ENCODE data around the gene TBC1D8.
"Not testable (repeated sequence)": the region's sequence is repeated elsewhere in the genome, so short reads cannot be mapped to it uniquely, and the experiment has no call there.

The TBC1D8 gene

DNA sequence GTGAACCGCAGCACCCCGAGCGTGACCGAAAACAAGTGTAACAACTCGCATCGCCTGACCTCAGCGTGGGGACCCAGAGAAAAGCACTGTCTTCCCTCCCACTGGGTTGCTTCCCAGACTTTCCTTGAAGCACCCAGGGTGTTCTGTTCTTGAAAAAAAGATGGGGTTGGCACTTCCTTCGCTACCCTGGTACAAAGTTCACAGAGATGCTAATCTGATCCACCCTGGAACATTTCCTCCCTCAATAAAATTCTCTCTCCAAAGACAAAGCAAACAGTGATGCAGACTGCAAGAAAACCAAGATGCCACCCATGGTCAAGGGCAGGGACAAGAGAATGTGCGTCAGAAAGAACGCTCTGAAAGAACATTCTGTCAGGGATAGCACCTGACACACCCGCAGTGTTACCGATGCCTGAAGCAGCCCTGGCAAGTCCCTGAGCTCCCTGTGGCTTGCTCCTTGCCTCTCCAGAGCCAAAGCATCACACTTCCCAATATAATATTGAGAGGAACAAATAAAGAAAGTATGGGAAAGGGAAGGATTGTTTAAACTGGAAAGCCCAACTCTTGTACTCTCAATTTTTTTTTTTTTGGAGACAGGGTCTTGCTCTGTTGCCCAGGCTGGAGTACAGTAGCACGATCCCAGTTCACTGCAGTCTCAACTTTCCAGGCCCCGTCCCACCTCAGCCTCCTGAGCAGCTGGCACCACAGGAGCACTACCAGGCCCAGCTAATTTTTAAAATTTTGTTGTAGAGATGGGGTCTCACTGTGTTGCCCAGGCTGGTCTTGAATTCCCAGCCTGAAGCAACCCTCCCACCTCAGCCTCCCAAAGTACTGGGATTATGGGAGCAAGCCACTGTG, 70.7 kb downstream of the TBC1D8 start:
- in situ Hi-C loops (cut with HindIII; ENCODE audit: low sequenced_read_pairs): no loop called here

DNA sequence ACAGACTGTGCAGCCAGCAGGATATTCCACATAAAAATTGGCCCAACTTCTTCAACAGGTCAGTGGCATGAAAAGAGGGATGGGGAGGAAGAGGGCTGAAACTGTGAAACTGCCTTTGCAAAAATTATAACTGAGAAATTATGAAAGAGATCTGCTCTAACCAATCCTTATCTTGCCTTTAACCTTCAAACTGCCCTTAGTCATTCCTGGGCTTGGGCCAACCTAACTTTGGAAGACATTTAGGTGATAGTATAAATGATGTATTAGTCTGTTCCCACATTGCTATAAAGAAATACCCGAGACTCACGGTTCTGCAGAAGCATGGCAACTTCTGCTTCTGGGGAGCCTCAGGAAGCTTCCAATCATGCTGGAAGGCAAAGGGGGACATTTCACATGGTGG, 74.6 kb downstream of the TBC1D8 start:
- in situ Hi-C loops (cut with HindIII; ENCODE audit: low sequenced_read_pairs): no loop called here

GRCh38 chr2:101064868-101065549, 86.2 kb downstream of the TBC1D8 start:
- in situ Hi-C loops (cut with HindIII; ENCODE audit: low sequenced_read_pairs): loop anchor here (5.0 kb wide), 1 partner anchor 62 kb away; no protein-coding TSS in a partner anchor

DNA sequence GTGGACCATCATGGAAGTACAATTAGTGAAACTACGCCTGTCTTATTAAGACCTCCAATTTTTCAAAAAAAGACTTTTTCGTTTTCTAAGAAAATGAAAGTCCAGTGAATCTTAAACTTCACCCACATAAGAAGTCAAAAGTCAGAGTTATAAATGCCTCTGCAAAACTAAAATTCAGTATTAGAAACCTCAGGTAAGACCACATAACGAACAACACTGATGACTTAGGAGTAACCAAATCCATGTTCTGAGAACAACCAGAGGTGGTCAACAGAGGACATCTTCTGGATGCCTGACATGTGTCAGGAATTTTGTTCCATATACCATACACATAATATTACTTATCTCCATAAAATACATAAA, 86.7 kb downstream of the TBC1D8 start:
- in situ Hi-C loops (cut with HindIII; ENCODE audit: low sequenced_read_pairs): loop anchor here (5.0 kb wide), 1 partner anchor 63 kb away; no protein-coding TSS in a partner anchor

- in situ Hi-C loops (cut with HindIII; ENCODE audit: low sequenced_read_pairs): loop anchor here (5.0 kb wide), 1 partner anchor 63 kb away; no protein-coding TSS in a partner anchor
Observed at GRCh38 chr2:101064125-101064502, 87.1 kb downstream of the TBC1D8 start.

DNA sequence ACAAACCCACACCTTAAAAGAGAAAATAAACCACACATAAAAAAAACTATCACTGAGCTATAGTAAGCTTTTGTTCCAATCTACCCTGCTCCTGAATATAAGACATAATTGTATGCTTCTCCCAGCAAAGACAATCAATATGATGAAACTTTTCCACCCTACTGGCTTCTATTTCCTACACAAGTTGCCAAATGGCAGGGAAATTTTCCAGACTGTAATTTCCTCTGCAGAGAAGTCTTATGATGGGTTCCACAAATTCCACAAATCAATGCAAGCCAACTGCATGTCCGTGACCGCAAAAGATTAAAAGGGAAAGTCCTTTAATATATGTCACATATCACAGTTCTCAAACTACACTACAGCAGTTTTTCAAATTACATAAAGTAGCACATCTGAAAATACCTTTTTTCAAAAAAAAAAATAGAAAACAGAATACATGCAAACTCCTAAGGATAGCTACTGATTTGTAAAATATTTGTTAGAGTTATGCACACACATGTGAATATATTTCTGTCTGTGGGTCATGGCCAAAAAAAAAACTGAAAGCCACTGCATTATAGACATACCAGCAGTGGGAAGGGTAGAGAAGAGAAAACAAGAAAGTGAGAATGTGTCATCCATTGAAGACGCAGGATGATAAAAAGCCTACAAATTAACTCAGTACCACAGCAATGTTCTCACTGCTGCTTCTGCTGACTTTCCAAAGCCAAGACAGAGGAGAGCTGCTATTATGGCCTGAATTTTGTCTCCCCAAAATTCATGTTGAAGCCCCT, 87.6 kb downstream of the TBC1D8 start:
- in situ Hi-C loops (cut with HindIII; ENCODE audit: low sequenced_read_pairs): loop anchor here (5.0 kb wide), 1 partner anchor 64 kb away; no protein-coding TSS in a partner anchor

GRCh38 chr2:101058386-101058785, 92.8 kb downstream of the TBC1D8 start:
- in situ Hi-C loops (cut with HindIII; ENCODE audit: low sequenced_read_pairs): no loop called here

DNA sequence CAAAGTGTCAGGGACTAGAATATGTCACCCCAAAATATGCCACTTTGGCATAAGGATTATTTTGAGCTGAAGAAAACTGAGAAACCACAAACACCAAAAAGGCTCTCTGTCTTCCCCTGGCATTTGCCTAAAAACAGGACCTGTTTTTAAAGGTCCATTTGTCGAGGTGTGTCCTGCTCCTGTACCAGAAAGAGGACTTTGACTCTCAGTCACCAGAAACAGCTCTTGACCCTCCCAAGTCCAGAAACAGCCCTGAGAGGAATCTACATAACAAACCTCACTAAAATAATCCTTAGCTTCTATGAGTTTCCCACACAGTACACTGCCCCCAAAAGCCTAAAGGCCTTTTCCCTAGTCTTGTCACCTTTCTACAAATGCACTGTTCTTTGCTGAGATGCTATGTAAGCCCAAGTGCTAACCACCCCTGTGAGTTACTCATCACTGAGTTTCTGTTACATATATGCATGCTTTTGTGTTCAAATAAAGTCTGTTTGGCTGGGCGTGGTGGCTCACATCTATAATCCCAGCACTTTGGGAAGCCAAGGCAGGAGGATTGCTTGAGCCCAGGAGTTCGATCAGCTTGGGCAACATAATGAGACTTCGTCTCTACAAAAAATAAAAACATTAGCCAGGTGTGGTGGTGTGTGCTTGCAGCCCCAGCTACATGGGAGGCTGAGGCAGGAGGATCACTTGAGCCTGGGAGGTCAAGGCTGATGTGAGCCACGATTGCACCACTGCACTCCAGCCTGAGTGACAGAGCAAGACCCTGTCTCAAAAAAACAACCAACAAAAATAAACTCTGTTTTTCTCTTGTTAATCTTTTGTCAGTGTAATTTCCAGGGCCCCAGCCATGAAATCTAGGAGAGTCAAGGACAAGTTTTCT, 93.9 kb downstream of the TBC1D8 start:
- in situ Hi-C loops (cut with HindIII; ENCODE audit: low sequenced_read_pairs): no loop called here

DNA sequence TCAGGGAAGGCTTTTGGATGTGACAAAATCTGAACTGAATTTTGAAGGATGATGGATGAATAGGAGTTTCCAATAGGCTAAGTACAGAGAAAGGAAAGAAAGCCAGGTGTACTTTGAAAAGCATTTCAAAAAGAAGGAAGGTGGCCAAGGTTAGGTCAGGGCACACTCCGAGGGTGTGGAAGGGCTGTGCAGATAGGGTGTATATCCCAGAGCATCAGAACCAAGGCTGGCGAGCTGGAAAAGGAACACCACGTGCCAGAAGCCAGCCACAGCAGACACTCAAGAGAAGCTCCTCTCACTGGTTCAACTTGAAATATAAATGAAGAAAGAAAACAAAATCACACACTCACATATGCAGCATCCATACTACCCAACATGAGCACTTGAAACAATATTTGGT, 98.1 kb downstream of the TBC1D8 start:
- in situ Hi-C loops (cut with HindIII; ENCODE audit: low sequenced_read_pairs): no loop called here

GRCh38 chr2:101052147-101052546, 99.0 kb downstream of the TBC1D8 start:
- in situ Hi-C loops (cut with HindIII; ENCODE audit: low sequenced_read_pairs): no loop called here

GRCh38 chr2:101050886-101051285, 100.3 kb downstream of the TBC1D8 start:
- in situ Hi-C loops (cut with HindIII; ENCODE audit: low sequenced_read_pairs): not testable (repeated sequence)

GRCh38 chr2:101048756-101049155, 102.4 kb downstream of the TBC1D8 start:
- in situ Hi-C loops (cut with HindIII; ENCODE audit: low sequenced_read_pairs): no loop called here

DNA sequence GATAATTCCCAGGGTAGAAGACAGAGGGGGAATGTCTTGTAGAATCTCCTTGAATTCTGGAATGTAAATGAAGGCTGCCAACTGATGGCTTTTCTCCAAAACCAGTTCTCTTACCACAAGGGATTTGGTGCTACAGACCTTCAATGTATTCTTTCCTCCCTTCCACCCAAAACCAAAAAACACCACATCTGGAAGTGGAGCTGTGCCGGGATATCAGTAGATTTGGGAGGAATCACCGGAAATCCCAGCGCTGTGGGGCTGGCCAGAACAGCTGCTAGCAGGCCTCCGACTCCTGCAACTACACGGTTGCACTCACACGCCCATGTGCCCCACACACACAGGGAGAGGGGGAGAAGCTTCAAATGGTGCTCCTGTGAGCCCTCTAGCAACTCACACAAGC, 103.4 kb downstream of the TBC1D8 start:
- in situ Hi-C loops (cut with HindIII; ENCODE audit: low sequenced_read_pairs): no loop called here

DNA sequence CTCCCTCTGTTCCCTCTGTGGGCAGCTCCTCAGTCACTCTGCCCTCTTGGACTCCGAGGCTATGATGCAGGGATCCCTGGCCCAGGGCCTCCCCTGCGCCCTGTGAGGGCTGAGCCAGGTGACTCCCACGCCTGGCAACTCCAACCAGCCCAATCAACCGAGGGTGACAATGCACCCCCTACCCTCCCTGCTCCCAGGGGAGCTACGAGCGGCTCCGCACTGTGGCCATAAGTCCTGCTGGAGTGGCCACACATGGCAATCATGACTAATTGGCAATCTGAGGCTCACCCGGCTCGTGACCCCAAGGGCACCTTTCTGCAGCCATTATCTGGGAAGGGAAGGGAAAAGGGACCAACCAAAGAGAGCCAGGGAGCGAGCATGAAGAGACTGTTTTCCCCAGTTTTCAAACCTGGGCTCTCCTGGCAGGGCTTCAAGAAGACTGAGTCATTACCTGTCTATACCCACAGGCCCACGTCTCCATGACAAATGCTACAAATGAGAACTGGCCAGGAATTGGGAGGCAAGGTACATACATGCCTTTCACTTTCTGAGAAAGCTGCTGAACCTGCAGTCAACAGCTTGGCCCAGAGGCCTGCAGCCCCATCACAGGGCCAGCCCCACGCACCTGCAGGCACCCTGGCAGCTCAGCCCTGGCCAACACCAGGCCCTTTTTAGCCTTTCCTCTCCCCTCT, 104.0 kb downstream of the TBC1D8 start:
- in situ Hi-C loops (cut with HindIII; ENCODE audit: low sequenced_read_pairs): no loop called here

DNA sequence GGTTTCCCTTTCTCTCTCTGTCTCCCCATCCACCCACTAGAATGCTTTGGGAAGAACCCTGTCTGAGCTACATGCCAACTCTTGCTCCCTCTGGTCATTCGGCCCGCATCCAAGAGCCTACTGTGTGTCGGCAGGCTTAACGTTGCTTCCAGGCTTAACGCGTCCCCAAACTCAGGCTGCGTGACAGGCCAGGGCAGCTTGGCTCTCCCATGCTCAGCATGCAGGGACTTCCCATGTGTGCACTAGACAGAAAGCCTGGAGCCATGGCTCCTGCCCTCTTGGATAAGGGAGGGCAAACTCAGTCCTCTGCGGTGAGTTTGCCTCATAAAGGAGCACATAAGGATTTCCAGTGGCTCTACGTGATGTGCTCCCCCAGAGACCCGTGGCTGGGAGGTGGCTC, 105.9 kb downstream of the TBC1D8 start:
- in situ Hi-C loops (cut with HindIII; ENCODE audit: low sequenced_read_pairs): no loop called here

GRCh38 chr2:101041413-101041812, 109.8 kb downstream of the TBC1D8 start:
- in situ Hi-C loops (cut with HindIII; ENCODE audit: low sequenced_read_pairs): no loop called here

DNA sequence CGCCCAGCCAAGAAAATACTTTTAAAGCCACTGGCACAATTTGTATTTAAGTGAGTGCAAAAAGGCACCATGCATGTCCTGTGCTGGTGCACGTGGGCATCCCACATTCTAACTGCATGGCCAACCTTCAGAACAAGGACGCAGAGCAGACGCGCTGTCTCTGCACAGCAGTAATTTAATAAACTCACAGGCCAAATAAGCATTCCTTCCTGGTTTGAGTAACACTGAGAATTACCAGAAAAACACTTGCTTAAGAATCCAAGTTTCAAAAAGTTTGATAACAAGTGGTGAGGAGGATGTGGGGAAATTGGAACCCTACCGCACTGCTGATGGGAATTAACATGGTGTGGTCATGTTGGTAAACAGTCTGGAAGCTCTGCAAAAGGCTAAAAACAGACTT, 110.4 kb downstream of the TBC1D8 start:
- in situ Hi-C loops (cut with HindIII; ENCODE audit: low sequenced_read_pairs): no loop called here

DNA sequence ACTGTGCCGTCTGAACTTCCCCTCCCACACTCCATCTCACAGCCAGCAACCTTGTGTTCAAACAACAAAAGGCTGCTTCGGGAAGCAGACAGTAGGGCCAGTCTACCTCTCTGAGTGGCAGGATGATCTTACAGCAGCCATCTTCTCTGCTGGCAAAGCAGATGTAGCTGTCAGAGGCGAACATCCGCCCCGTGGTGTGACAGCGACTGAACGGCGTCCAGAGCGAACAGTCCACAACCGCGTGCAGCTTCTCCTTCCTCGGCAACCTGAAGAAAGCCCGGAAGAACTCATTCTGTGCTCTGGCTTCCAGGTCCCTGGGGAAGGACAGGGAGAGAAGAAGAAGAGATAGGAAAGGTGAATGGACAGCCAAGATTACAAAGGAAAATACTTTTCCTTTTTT, 111.1 kb downstream of the TBC1D8 start:
- in situ Hi-C loops (cut with HindIII; ENCODE audit: low sequenced_read_pairs): no loop called here

DNA sequence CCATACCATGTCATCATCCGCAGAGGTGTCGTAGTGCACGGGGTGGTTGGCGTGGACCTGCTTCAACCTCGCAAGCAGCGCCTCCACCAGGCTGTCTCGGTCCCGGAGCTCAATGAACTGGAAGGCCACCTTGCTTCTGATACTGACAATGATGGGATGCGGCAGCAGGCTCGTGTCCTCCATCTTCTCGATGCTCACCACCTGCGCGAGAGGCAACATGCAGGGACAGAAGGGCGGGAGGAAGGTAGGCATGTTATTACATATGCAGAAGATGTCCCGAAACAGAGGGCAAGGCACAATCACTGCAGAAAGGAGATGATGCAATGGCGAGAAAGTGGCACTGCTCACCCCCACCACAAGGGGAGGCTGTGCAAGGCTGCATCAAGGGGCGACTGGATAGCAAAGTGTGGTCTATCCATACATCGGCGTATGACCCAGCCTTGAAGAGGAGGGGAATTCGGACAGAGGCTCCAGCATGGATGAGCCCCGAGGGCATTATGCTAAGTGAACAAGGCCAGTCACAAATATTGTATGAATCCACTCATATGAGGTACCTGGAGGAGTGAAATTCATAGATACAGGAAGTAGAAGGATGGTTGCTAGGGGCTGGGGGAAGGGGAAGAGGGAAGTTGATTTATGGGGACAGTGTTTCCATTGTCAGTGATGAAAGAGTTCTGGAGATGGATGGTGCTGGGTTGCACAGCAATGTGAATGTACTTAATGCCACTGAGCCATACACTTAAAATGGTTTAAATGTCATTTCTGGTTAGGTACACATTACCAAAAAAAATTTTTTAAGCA, 112.5 kb downstream of the TBC1D8 start:
- in situ Hi-C loops (cut with HindIII; ENCODE audit: low sequenced_read_pairs): no loop called here
